Transverse colon (tissue), 4 donors: ENCODE data around the gene CRYGA. TPM values are rescaled to one million over a fixed set of nuclear protein-coding genes. Genes with fewer than 3 reads are reported as not detected.

ENCODE experiments used
- DNase-seq: peaks from one replicate; pipeline ENCODE4 v3.0.0-alpha.2; 2019
- H3K27ac ChIP-seq, 4 donors: fragments of 200-600 bp; sonication (generic); 2 replicates each; pipeline ENCODE4 v1.5.1; 2016 to 2018; ENCODE audit warnings: inconsistent platforms in 4 of 4
- H3K27me3 ChIP-seq: fragments of 200-600 bp; sonication (generic); 2 replicates; pipeline ENCODE4 v1.5.1; 2017; ENCODE audit warnings: inconsistent platforms
- H3K36me3 ChIP-seq, 4 donors: fragments of 200-600 bp; sonication (generic); 2 replicates each; pipeline ENCODE4 v1.5.1; 2017 to 2019; ENCODE audit warnings: inconsistent platforms in 4 of 4
- H3K4me1 ChIP-seq, 4 donors: fragments of 200-600 bp; sonication (generic); 2 replicates each; pipeline ENCODE4 v1.5.1; 2017 to 2020; ENCODE audit warnings: inconsistent platforms in 4 of 4
- H3K4me3 ChIP-seq, 4 donors: fragments of 200-600 bp; sonication (generic); 1 replicate in 1 of 4; 2 replicates in 3 of 4; pipeline versions ENCODE4 v1.5.1 to v1.6.1; 2017 to 2019; ENCODE audit warnings: inconsistent platforms in 4 of 4
- H3K9me3 ChIP-seq, 2 donors: fragments of 200-600 bp; sonication (generic); 2 replicates each; pipeline ENCODE4 v1.5.1; 2017 to 2019; ENCODE audit warnings: inconsistent platforms in 2 of 2
- EP300 ChIP-seq: sonication (generic); formaldehyde crosslinking; IDR thresholded peaks from one replicate; pipeline ENCODE4 v1.6.1; 2017; ENCODE audit warnings: antibody characterized with exemption, low read depth
- POLR2A ChIP-seq: fragments of 450-650 bp; IDR thresholded peaks from one replicate; pipeline ENCODE4 v1.6.1; 2016; ENCODE audit warnings: antibody characterized with exemption, mild to moderate bottlenecking, moderate library complexity
- POLR2AphosphoS5 ChIP-seq, 3 donors: sonication (generic); formaldehyde crosslinking; IDR thresholded peaks; one replicate each; pipeline ENCODE4 v1.6.1; 2016; ENCODE audit warnings: antibody characterized with exemption in 3 of 3
- WGBS, 2 donors: methylation state at CpG; one replicate each; pipeline ENCODE4 v1.1.5; 2018; ENCODE audit warnings: low coverage in 1 of 2; 5-methylcytosine and 5-hydroxymethylcytosine counted together
- in situ Hi-C, 4 donors: fragments of 200-750 bp; cut with MboI; loops; one replicate each; pipeline versions ENCODE4 v1.15.0 to v1.15.1; 2017; ENCODE audit warnings: low sequenced_read_pairs in 3 of 4, low pct_ligation_motif_present in 1 of 4, low pct_unique_long_range_greater_than_20kb in 1 of 4
- intact Hi-C: fragments of 100-400 bp; cut with DNase I; formaldehyde crosslinking; loops from one replicate; pipeline ENCODE4 v1.15.1; 2023; ENCODE audit warnings: low total_unique reads
- total RNA-seq, 4 donors: library from RNA; depleted of rRNA; stranded (reverse); fragments of >200 nt; gene quantifications; one replicate each; pipeline ENCODE4 v1.1.0, GENCODE V29; 2016
- TF ChIP-seq, protein P1 (sequence below), 5 experiments: fragments of 200-600 bp in 3 of 5; fragments of 450-650 bp in 2 of 5; sonication (generic) in 3 of 5; IDR thresholded peaks; 1 replicate in 2 of 5; 2 replicates in 3 of 5; pipeline ENCODE4 v1.5.1; 2016 to 2017; ENCODE audit warnings: antibody characterized with exemption in 5 of 5, inconsistent platforms in 3 of 5, mild to moderate bottlenecking in 2 of 5, moderate library complexity in 1 of 5

Gene CRYGA
- total RNA-seq, 4 donors from 2014 or later: not detected

DNA sequence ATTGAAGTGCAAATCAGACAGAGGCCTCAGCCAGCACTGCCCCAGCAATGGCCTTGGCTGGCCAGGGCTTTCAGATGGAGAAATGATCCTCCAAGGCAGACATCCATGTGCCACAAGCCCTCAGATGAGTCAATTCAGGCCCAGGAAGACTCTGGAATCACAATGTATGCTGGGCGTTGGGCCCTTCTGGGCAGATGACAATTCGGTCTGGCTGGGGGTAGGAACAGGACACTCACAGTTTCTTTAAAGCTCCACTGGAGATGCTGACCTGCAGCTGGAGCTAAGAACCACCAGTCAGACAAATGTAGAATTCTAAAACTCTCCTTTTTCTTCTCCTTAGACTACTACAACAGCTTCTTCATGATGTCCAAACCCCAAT lies 26.7 kb downstream of the CRYGA start:
- WGBS, 2 donors: 87% methylated on average over 2 of the region's 2 CpGs; no CpG with 5 or more reads in 1 of the 2 donors
- H3K4me3 ChIP-seq: no peak overlapping the region
- no peaks in the 10 kb centered on the region for H3K9me3 ChIP-seq
- H3K36me3 ChIP-seq: no peaks in the 10 kb centered on the region
- intact Hi-C loops: loop anchor here (5.0 kb wide), 1 partner anchor 979 kb away; no protein-coding TSS in a partner anchor
- H3K27ac ChIP-seq: no peak overlapping the region
- peaks cover 0 to 7% (median 0%) of the 10 kb centered on the region in 4 donors for H3K4me1 ChIP-seq
- in situ Hi-C loops: no loop called here
- no peaks in the 10 kb centered on the region for H3K27me3 ChIP-seq
- no peak for DNase-seq
- TF ChIP-seq, protein P1, sequence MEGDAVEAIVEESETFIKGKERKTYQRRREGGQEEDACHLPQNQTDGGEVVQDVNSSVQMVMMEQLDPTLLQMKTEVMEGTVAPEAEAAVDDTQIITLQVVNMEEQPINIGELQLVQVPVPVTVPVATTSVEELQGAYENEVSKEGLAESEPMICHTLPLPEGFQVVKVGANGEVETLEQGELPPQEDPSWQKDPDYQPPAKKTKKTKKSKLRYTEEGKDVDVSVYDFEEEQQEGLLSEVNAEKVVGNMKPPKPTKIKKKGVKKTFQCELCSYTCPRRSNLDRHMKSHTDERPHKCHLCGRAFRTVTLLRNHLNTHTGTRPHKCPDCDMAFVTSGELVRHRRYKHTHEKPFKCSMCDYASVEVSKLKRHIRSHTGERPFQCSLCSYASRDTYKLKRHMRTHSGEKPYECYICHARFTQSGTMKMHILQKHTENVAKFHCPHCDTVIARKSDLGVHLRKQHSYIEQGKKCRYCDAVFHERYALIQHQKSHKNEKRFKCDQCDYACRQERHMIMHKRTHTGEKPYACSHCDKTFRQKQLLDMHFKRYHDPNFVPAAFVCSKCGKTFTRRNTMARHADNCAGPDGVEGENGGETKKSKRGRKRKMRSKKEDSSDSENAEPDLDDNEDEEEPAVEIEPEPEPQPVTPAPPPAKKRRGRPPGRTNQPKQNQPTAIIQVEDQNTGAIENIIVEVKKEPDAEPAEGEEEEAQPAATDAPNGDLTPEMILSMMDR (IDR thresholded peaks at IDR 0.05): no peak
- no peak for TF ChIP-seq EP300
- no peak for TF ChIP-seq POLR2AphosphoS5 (IDR thresholded peaks at IDR 0.05)
- no peak for TF ChIP-seq POLR2A

DNA sequence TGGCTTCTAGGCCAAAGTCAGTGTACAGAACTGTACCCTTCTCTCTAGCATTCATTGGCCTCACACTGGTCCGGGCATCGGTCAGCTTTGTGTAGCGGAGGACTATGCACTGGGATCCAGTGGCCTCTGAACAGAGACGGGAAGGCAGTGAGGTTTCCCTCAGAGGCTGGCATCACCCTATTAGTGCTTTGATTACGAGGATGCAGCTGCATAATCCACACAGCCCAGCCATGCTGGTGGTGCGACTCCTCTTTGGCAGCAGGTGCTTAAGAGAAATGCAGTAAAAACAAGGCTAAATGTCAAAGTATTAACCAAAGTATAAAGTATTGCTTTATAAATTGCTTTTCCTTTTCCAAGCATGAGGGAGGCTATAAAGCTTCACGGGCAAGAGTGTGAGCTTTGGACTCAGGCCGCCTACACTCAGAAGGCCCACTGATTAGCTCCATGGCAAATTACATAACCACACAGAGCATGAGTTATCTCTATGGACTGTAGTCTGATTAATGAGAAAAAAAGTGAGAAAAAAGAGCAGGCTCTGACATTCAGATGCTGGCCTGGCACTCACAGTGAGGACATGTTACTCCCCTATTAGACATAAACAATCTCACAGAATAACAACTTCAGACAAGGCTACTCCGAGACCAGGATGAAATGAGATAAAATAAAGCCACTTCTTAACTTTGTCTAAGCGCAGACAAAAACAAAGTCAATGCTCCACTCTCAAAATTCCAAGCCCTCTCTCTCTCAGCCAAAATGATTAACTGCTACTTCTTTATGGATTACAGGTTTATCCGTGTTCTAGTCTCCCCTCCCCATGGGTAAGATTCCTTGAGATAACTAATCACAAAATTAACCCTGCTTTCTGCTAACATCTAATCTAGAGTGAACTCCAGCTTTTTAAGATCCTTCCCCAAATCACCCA lies 27.3 kb downstream of the CRYGA start:
- in situ Hi-C loops (no loop called here), intact Hi-C loops (loop anchor here (5.0 kb wide), 1 partner anchor 979 kb away; no protein-coding TSS in a partner anchor)
- Histone ChIP-seq H3K27me3 (no peaks in the 10 kb centered on the region), H3K9me3 (no peaks in the 10 kb centered on the region), H3K4me1 (peaks cover 0 to 7% (median 0%) of the 10 kb centered on the region in 4 donors), H3K36me3 (no peaks in the 10 kb centered on the region), H3K27ac (no peak overlapping the region), H3K4me3 (no peak overlapping the region)
- peak; percentile 17 for DNase-seq
- TF ChIP-seq POLR2AphosphoS5 (IDR thresholded peaks at IDR 0.05) (no peak), POLR2A (no peak), EP300 (no peak)
- TF ChIP-seq, protein P1 (IDR thresholded peaks at IDR 0.05): no peak
- 48 to 69% methylated on average over 2 to 11 of the region's 11 CpGs for WGBS, 2 donors

DNA sequence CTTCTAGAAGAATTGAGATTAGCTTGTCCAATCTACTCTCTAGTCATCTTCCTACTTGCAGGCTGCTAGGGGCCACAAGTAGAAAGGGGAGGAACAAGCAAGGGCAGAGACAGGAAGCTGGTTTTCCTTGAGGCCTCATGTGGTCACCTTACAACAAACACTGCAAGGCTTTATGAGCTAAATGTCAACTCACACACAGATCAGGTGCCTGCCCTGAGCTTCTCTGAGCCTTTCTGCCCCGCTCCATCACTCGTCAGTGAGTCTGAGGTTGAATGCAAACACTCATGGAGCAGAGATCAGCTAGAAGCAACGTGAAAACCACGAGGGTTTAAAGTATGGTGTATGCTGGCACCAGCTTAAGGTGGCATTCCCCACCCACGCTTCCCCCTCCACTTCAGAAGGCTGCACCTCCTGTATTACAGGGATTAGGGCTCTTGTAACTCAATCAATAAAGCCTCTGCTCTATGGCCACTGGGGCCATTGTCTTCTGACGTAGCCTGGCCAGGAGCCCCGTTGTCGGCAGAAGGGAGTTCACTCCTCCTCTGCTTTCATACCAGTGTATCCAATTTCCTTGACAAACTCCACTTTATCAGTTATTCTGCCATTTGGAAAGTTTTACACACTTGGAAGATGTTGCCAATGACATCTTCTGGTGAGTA lies 28.3 kb downstream of the CRYGA start:
- Histone ChIP-seq H3K27me3 (no peaks in the 10 kb centered on the region), H3K4me3 (no peak overlapping the region), H3K36me3 (no peaks in the 10 kb centered on the region), H3K27ac (no peak overlapping the region), H3K9me3 (no peaks in the 10 kb centered on the region), H3K4me1 (peaks cover 0 to 8% (median 0%) of the 10 kb centered on the region in 4 donors)
- WGBS, 2 donors: 45 to 52% methylated on average over 3 to 7 of the region's 8 CpGs
- TF ChIP-seq POLR2A: no peak
- TF ChIP-seq POLR2AphosphoS5 (IDR thresholded peaks at IDR 0.05): no peak
- TF ChIP-seq, protein P1 (IDR thresholded peaks at IDR 0.05): no peak
- TF ChIP-seq EP300: no peak
- in situ Hi-C loops (no loop called here), intact Hi-C loops (loop anchor here (5.0 kb wide), 1 partner anchor 978 kb away; no protein-coding TSS in a partner anchor)
- DNase-seq: no peak

DNA sequence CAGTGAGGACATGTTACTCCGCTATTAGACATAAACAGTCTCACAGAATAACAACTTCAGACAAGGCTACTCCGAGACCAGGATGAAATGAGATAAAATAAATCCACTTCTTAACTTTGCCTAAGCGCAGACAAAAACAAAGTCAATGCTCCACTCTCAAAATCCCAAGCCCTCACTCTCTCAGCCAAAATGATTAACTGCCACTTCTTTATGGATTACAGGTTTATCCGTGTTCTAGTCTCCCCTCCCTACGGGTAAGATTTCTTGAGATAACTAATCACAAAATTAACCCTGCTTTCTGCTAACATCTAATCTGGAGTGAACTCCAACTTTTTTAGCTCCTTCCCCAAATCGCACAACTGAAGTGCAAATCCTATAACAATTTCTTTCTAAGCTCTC lies 32.7 kb downstream of the CRYGA start:
- Histone ChIP-seq H3K27me3 (no peaks in the 10 kb centered on the region), H3K36me3 (no peaks in the 10 kb centered on the region), H3K9me3 (no peaks in the 10 kb centered on the region), H3K27ac (no peak overlapping the region), H3K4me1 (peaks cover 0 to 4% (median 0%) of the 10 kb centered on the region in 4 donors), H3K4me3 (no peak overlapping the region)
- WGBS, 2 donors: 57 to 69% methylated on average over 5 to 6 of the region's 6 CpGs
- intact Hi-C loops (no loop called here), in situ Hi-C loops (no loop called here)
- TF ChIP-seq POLR2A: no peak
- no peak for TF ChIP-seq POLR2AphosphoS5 (IDR thresholded peaks at IDR 0.05)
- TF ChIP-seq EP300: no peak
- TF ChIP-seq, protein P1 (IDR thresholded peaks at IDR 0.05): no peak
- no peak for DNase-seq
